Right atrium auricular region (tissue), 2 donors: ENCODE measurements around the gene KRTAP10-10. TPM values are rescaled to one million over a fixed set of nuclear protein-coding genes. Genes with fewer than 3 reads are reported as not detected.
"Not testable (repeated sequence)": the region's sequence is repeated elsewhere in the genome, so short reads cannot be mapped to it uniquely, and the experiment has no call there.

Experiments
- DNase-seq: peaks from one replicate; pipeline ENCODE4 v3.0.0-alpha.2; 2019; ENCODE audit warnings: low spot score
- H3K27ac ChIP-seq, 2 donors: fragments of 200-600 bp; sonication (generic); 1 replicate in 1 of 2; 2 replicates in 1 of 2; pipeline ENCODE4 v1.5.1; 2016 to 2019
- H3K27me3 ChIP-seq, 2 donors: fragments of 200-600 bp; sonication (generic); one replicate each; pipeline versions ENCODE4 v1.5.1 to v1.6.0; 2017 to 2019
- H3K36me3 ChIP-seq: fragments of 200-600 bp; sonication (generic); one replicate; pipeline ENCODE4 v1.5.1; 2016
- H3K4me1 ChIP-seq, 2 donors: fragments of 200-600 bp; sonication (generic); one replicate each; pipeline versions ENCODE4 v1.5.1 to v1.6.0; 2017 to 2019
- H3K4me3 ChIP-seq, 2 donors: fragments of 200-600 bp; sonication (generic); 1 replicate in 1 of 2; 2 replicates in 1 of 2; pipeline ENCODE4 v1.5.1; 2017 to 2019; ENCODE audit warnings: mild to moderate bottlenecking in 1 of 2, moderate library complexity in 1 of 2
- H3K9me3 ChIP-seq, 2 donors: fragments of 200-600 bp; sonication (generic); one replicate each; pipeline ENCODE4 v1.5.1; 2019
- total RNA-seq, 2 donors: library from RNA; depleted of rRNA; stranded (reverse); fragments of >200 nt; gene quantifications; one replicate each; pipeline ENCODE4 v1.1.0, GENCODE V29; 2016
- TF ChIP-seq, protein P1 (sequence below), 2 donors: fragments of 200-600 bp; sonication (generic); IDR thresholded peaks; one replicate each; pipeline ENCODE4 v1.5.1; 2019; ENCODE audit warnings: antibody characterized with exemption in 2 of 2

KRTAP10-10 gene
- total RNA-seq, 2 donors from 2014 or later, result not detected

DNA sequence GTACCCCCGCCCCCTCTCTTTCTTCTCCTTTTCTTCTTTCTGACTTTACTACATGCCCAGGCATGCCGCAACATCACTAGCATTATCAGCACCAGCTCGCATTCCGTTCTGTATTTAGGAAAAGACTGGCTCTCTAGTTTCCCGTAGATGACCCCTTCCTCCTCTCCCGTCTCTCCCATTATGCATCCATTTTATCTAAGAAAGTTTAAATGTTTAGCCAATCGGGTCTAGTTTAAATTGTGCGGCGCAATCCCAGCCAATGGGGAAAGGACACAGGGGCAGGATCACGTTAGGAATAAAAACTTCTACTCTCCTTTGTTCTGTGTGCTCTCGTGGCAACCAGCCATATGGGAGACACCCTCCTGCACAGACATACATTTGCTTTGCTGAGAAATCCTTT, 39.1 kb upstream of the KRTAP10-10 start:
- no peak for DNase-seq
- H3K27ac ChIP-seq, result no peak overlapping the region
- H3K36me3 ChIP-seq, result no peaks in the 10 kb centered on the region
- H3K27me3 ChIP-seq, result no peaks in the 10 kb centered on the region
- TF ChIP-seq, protein P1, sequence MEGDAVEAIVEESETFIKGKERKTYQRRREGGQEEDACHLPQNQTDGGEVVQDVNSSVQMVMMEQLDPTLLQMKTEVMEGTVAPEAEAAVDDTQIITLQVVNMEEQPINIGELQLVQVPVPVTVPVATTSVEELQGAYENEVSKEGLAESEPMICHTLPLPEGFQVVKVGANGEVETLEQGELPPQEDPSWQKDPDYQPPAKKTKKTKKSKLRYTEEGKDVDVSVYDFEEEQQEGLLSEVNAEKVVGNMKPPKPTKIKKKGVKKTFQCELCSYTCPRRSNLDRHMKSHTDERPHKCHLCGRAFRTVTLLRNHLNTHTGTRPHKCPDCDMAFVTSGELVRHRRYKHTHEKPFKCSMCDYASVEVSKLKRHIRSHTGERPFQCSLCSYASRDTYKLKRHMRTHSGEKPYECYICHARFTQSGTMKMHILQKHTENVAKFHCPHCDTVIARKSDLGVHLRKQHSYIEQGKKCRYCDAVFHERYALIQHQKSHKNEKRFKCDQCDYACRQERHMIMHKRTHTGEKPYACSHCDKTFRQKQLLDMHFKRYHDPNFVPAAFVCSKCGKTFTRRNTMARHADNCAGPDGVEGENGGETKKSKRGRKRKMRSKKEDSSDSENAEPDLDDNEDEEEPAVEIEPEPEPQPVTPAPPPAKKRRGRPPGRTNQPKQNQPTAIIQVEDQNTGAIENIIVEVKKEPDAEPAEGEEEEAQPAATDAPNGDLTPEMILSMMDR (IDR thresholded peaks at IDR 0.05), result no peak
- H3K4me3 ChIP-seq, result no peak overlapping the region
- H3K4me1 ChIP-seq, result no peaks in the 10 kb centered on the region
- H3K9me3 ChIP-seq, result peaks cover 0 to 4% of the 10 kb centered on the region in 2 donors

DNA sequence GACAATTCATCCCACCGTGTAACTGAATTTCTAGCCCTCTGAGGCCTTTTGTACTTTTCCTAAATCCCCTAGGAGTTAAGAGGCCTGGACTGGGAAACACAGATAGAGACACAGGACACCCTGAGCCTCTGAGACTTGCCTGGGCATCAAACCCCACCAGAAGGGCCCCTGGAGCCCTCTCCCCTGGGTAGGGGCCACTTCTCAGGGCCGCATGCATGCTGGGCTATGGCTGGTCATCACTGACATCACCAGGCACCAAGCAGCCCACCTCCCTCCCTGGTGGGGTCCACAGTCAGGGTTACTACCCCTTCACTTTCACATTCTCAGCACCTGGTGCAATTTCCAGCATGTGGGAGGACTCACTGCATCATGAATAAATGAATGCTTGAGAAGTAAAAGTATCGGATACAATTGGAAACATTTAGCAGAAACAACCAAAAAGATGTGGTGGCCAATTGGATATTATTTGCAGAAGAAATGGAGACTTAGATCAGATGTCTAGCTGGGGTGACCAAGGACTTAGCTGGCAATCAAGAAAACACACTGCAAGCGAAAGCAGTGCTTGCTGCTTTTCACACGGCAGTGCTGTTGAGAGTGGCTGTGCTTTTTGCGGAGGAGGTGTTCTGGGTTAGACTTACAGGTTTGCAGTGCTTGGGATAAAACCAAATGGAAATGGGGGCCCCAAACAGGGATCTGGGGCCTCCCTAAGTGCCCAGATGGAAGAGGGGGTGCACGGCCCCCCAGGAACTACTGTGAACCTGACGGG, 37.7 kb upstream of the KRTAP10-10 start:
- no peaks in the 10 kb centered on the region for H3K27me3 ChIP-seq
- no peak overlapping the region for H3K4me3 ChIP-seq
- peaks cover 0 to 4% of the 10 kb centered on the region in 2 donors for H3K9me3 ChIP-seq
- H3K4me1 ChIP-seq, result no peaks in the 10 kb centered on the region
- TF ChIP-seq, protein P1 (IDR thresholded peaks at IDR 0.05), result no peak
- no peaks in the 10 kb centered on the region for H3K36me3 ChIP-seq
- no peak overlapping the region for H3K27ac ChIP-seq
- no peak for DNase-seq

DNA sequence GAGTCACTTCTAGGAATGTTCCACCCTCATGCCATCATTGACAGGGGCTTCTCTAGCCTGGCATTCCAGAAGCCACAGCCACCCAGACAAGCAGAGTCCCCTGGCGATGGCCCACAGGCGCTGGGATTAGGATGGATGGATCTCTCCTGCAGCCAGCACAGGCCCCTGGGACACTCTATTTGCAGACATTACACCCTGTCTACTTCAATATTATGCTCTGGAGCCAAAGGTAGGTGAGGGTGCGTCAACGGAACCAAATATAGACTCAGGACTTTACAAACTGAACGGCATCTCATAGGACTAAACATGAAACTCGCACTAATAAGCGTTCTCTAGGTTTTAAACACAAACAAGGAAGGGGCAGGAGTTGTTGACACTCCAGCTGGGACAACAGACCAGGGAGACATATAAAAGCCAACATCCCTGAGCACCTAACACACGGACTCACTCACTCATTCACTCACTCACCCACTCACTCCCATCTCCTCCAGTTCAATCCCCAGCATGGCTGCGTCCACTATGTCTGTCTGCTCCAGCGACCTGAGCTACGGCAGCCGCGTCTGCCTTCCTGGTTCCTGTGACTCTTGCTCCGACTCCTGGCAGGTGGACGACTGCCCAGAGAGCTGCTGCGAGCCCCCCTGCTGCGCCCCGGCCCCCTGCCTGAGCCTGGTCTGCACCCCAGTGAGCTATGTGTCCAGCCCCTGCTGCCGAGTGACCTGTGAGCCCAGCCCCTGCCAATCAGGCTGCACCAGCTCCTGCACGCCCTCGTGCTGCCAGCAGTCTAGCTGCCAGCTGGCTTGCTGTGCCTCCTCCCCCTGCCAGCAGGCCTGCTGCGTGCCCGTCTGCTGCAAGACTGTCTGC, 36.8 kb upstream of the KRTAP10-10 start, which contains the start of gene KRTAP10-7:
TSS of gene KRTAP10-7 (plus strand) at position 480 of the 861 bp plus-strand sequence. CDS start at position 505, 25 bp downstream.
- H3K4me1 ChIP-seq, H3K36me3 ChIP-seq, DNase-seq, H3K27me3 ChIP-seq, H3K27ac ChIP-seq, H3K4me3 ChIP-seq, H3K9me3 ChIP-seq: not testable (repeated sequence)

DNA sequence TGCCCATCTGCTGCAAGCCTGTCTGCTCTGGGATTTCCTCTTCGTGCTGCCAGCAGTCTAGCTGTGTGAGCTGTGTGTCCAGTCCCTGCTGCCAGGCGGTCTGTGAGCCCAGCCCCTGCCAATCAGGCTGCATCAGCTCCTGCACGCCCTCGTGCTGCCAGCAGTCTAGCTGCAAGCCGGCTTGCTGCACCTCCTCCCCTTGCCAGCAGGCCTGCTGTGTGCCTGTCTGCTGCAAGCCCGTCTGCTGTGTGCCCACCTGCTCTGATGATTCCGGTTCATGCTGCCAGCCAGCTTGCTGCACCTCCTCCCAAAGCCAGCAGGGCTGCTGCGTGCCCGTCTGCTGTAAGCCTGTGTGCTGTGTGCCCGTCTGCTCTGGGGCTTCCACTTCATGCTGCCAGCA, 36.1 kb upstream of the KRTAP10-10 start:
- not testable (repeated sequence) for H3K27ac ChIP-seq, H3K36me3 ChIP-seq, H3K27me3 ChIP-seq, H3K4me3 ChIP-seq, DNase-seq, H3K9me3 ChIP-seq, H3K4me1 ChIP-seq

DNA sequence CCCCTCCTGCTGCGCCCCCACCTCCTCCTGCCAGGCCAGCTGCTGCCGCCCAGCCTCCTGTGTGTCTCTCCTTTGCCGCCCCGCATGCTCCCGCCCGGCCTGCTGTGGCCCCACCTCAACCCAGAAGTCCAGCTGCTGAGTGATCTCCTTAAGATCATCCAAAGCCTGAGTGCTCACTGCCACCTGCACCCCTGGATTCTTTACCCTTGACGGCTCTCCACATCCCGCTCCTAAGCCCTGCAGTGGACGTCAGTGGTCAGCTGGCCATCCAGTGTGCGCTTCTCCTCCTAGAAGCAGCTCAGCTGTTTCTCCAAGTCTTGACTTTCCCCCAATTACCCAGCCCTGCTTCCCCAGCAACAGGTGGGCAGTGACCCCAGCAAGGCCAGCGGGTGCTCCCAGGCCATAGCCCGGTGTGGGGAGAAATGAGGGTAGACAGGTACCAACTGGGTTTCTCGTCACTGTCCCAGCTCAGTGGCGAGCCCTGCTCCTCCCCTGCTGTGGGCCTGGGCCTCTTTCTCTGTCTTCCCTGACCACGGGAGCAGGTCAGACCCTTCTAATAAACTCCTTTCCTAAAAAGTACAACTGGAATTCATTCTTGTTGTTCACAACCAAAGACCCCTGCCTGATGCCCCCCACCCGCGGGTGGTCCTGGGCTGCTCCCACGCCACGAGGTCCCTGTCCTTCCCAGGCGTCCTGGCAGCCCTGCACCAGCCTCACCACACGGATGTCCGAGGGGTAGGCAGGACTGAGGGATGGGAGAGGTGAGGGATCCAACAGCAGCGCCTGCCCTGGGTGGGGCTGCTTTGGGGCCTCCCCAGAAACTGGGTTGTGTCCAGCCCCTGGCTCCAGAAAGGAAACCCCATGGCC, 35.3 kb upstream of the KRTAP10-10 start:
- TF ChIP-seq, protein P1 (IDR thresholded peaks at IDR 0.05), result no peak
- Histone ChIP-seq H3K4me1 (no peaks in the 10 kb centered on the region), H3K27me3 (no peaks in the 10 kb centered on the region), H3K9me3 (peaks cover 0 to 4% of the 10 kb centered on the region in 2 donors), H3K4me3 (no peak overlapping the region), H3K27ac (no peak overlapping the region), H3K36me3 (no peaks in the 10 kb centered on the region)
- DNase-seq, result no peak

DNA sequence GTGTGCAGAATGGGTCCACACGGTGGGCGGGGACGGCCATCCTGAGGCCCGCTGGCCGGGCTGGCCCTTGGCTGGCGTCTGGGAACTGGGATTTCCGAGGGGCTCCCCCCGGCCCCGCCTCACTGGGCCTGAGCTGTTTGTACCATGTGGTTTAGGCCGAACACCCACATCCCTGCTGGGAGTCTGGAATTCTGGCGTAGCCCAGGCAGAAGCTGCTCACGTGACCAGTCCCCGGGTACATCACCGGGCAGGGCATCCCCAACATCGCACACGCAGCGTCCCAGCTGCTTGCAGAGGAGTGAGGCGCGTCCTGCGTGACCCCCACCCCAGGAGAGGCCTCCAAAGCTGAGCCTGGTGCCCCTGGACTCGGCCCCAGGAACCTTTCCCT, 34.7 kb upstream of the KRTAP10-10 start:
- Histone ChIP-seq H3K9me3 (peaks cover 0 to 4% of the 10 kb centered on the region in 2 donors), H3K27ac (no peak overlapping the region), H3K4me3 (no peak overlapping the region), H3K27me3 (no peaks in the 10 kb centered on the region), H3K4me1 (no peaks in the 10 kb centered on the region), H3K36me3 (no peaks in the 10 kb centered on the region)
- no peak for DNase-seq
- TF ChIP-seq, protein P1 (IDR thresholded peaks at IDR 0.05), result no peak
